Ishikawa (cell line): ENCODE results near the gene SNAP29.

ENCODE experiments used
- RAD21 ChIP-seq: IDR thresholded peaks from 2 replicates; pipeline ENCODE4 v1.6.1; 2012; ENCODE audit warnings: low read depth
- TAF1 ChIP-seq: IDR thresholded peaks from 2 replicates; pipeline ENCODE4 v1.6.1; 2012; ENCODE audit warnings: low read depth, mild to moderate bottlenecking
- YY1 ChIP-seq: IDR thresholded peaks from 2 replicates; pipeline ENCODE4 v1.6.1; 2012; ENCODE audit warnings: low read depth
- TF ChIP-seq, protein P1 (sequence below): IDR thresholded peaks from 2 replicates; pipeline ENCODE4 v1.6.1; 2012

DNA sequence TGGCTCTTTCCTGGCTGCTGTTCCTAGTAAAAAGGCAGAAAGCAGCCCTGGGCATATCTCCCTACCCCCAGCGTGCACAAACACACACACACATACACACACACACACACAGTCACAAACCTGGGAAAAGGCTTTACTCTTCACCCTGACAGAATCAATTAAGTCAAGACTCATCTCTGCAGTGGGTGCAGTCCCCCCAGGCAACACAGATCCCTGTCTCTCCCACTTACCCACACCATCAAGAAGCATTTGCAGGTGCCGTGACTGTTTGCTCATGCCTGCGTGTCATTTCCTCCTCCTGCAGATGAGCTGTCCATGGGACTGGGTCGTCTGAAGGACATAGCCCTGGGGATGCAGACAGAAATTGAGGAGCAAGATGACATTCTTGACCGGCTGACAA is 28.6 kb downstream of the SNAP29 start:
- TF ChIP-seq YY1 (no peak), TAF1 (no peak), RAD21 (no peak)
- TF ChIP-seq, protein P1, sequence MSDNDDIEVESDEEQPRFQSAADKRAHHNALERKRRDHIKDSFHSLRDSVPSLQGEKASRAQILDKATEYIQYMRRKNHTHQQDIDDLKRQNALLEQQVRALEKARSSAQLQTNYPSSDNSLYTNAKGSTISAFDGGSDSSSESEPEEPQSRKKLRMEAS: no peak
